SH-SY5Y (cell line): ENCODE results near the gene KCNIP3.

Experiments used
- GATA2 ChIP-seq: IDR thresholded peaks from 2 replicates; pipeline ENCODE4 v1.6.1; 2011; ENCODE audit warnings: mild to moderate bottlenecking, low read depth, low read length
- GATA3 ChIP-seq: IDR thresholded peaks from 2 replicates; pipeline ENCODE4 v1.6.1; 2011; ENCODE audit warnings: low read depth, mild to moderate bottlenecking, low read length, moderate library complexity

DNA sequence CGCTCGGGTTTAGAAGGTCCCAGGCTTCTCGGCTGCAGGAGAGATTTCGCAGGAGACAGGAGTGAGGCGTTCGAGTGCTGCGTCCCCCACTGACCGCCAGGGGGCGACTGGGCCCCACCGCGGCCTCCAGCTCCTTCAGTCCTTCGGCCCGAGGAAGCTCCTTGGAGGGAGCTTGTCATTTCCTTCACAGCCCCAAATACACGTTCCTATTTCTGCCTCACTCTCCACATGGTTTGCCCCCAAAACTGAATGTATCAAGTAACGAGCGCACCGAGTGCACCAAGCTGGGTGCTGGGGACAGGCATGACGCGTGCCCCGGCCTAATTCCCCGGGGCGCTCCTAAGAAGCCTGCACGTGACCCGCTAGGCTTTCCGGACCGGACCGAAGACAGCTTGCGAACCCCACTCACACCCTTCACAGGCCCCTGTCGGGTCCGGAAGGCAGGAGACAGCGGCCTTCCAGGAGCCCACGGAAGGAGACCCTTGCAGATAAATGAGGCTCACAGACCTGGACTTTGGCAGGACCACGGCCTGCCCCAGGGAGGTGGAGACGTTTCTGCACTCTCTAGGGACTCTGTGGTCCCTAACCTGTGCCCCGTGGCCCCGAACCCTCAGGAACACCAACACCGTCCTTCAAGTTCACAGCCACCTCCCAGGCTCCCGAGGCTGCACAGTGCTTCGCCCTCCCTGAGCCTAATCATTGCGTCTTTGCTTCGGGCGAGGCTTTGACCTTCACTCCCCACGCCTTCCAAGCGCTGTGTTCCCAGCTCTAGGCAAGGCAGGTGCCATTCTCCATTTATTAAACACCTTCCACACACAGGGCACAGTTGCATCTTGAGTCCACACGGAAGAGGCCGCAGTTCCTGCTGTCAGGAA is 92.3 kb downstream of the KCNIP3 start:
- no peak for TF ChIP-seq GATA2
- no peak for TF ChIP-seq GATA3
